ENCODE data around the gene CASP8. TPM values are rescaled to one million over a fixed set of nuclear protein-coding genes. Genes with fewer than 3 reads are reported as not detected.

Gene CASP8
- total and polyA plus RNA-seq, 2 of the 8 experiments (the other 6 are each of a cell fraction or from before 2014, with no cell fraction given), result 2.3 to 3.6 TPM

- Histone ChIP-seq H4K5ac (ENCODE audit: insufficient read length, low read depth, low read length) (no peak overlapping the region), H2BK15ac (ENCODE audit: low read length) (no peak overlapping the region), H2BK5ac (ENCODE audit: low read depth, low read length) (no peak overlapping the region), H2BK20ac (ENCODE audit: low read length) (no peak overlapping the region), H4K20me1 (replicated peaks in 1 of 2; ENCODE audit: control insufficient read depth in 1 of 2, insufficient read depth in 2 of 2, low read length in 2 of 2) (no peaks in the 10 kb centered on the region), H3K14ac (ENCODE audit: insufficient read length) (no peak overlapping the region), H3K27me3 (replicated peaks in 1 of 4; ENCODE audit: control insufficient read depth in 3 of 4, extremely low read depth in 1 of 4, insufficient read depth in 3 of 4, low read length in 3 of 4) (no peaks in the 10 kb centered on the region; a peak in 2 of 7 replicates), H3K18ac (ENCODE audit: extremely low read depth, low read length) (no peak overlapping the region), H3K4ac (replicated peaks; ENCODE audit: insufficient read length, low read depth, low read length) (no peak overlapping the region), H4K8ac (ENCODE audit: extremely low read depth, insufficient read depth, low read length) (peak overlapping the region; percentile 45; the same call in 1 of the 2 replicates), H3K36me3 (ENCODE audit: control insufficient read depth in 2 of 4, insufficient read depth in 4 of 4, low read length in 3 of 4) (no peaks in the 10 kb centered on the region), H3K79me2 (ENCODE audit: control insufficient read depth in 1 of 2, insufficient read depth in 2 of 2, low read length in 2 of 2) (no peaks in the 10 kb centered on the region), H2BK120ac (replicated peaks; ENCODE audit: low read depth, low read length) (no peak overlapping the region), H3K23ac (ENCODE audit: insufficient read length) (no peak overlapping the region), H3K56ac (replicated peaks; ENCODE audit: insufficient read length, low read depth, low read length) (no peak overlapping the region), H2AK5ac (ENCODE audit: low read depth, low read length) (no peak overlapping the region), H2BK12ac (ENCODE audit: low read depth, low read length) (no peak overlapping the region), H3K23me2 (ENCODE audit: low read depth, low read length) (no peaks in the 10 kb centered on the region; the same call in 1 of the 2 replicates), H3K9me3 (ENCODE audit: insufficient read depth in 2 of 2, low read depth in 1 of 2, low read length in 1 of 2) (no peaks in the 10 kb centered on the region), H3K4me3 (ENCODE audit: extremely low read depth in 1 of 4, insufficient read depth in 2 of 4, low read depth in 3 of 4, low read length in 4 of 4) (no peak overlapping the region), H3K4me2 (ENCODE audit: insufficient read depth in 1 of 2, low read depth in 2 of 2, low read length in 2 of 2) (no peak overlapping the region), H2AFZ (ENCODE audit: low read length) (no peak overlapping the region; the same call in 1 of the 2 replicates), H3K79me1 (ENCODE audit: low read depth, low read length) (no peaks in the 10 kb centered on the region), H4K91ac (replicated peaks; ENCODE audit: insufficient read length, low read length) (no peak overlapping the region), H3K4me1 (replicated peaks in 1 of 4; ENCODE audit: control insufficient read depth in 3 of 4, insufficient read depth in 4 of 4, low read length in 3 of 4) (no peaks in the 10 kb centered on the region; a peak in 1 of 7 replicates), H3K27ac (ENCODE audit: low read depth, low read length) (no peak overlapping the region), H3K9ac (replicated peaks in 1 of 4; ENCODE audit: extremely low read depth in 1 of 4, low read depth in 3 of 4, low read length in 3 of 4) (no peak overlapping the region)
- ChIA-PET CTCF (ENCODE audit: partially characterized antibody) (interaction anchor here (1.5 to 2.2 kb wide), 2 partner anchors 8 to 18 kb away, joined by 3 to 9 read pairs; no protein-coding TSS in a partner anchor), POLR2A (ENCODE audit: partially characterized antibody) (no interaction called here)
- DNase-seq (ENCODE audit: low read depth in 1 of 2, low spot score in 2 of 2) (no peak), FAIRE-seq (no peak)
- 90% methylated on average over 12 of the region's 12 CpGs; no CpG with 5 or more reads in 1 of the 2 experiments for WGBS, 2 experiments (ENCODE audit: extremely low coverage in 1 of 2, insufficient coverage in 1 of 2, insufficient read length in 1 of 2, insufficient replicate concordance in 2 of 2, low coverage in 1 of 2, low lambda C conversion rate in 2 of 2, missing lambda C conversion rate in 1 of 2)
- TF ChIP-seq BRCA1 (IDR thresholded peaks at IDR 0.05; ENCODE audit: low read depth, low read length) (no peak), CEBPB (IDR thresholded peaks at IDR 0.05; ENCODE audit: low read depth, low read length) (no peak), EZH2 (IDR thresholded peaks at IDR 0.05; ENCODE audit: low read depth, low read length, severe bottlenecking) (no peak), RBBP5 (IDR thresholded peaks at IDR 0.05; ENCODE audit: borderline replicate concordance, low read depth, low read length) (no peak), ASH2L (IDR thresholded peaks at IDR 0.05; ENCODE audit: low read length) (no peak), SUZ12 (IDR thresholded peaks at IDR 0.05; ENCODE audit: low read length) (no peak), KDM1A (IDR thresholded peaks at IDR 0.05; ENCODE audit: borderline replicate concordance, low read length) (no peak), TAF1 (IDR thresholded peaks at IDR 0.05; ENCODE audit: low read depth, low read length) (no peak), RFX5 (IDR thresholded peaks at IDR 0.05; ENCODE audit: borderline replicate concordance, low read depth, low read length) (no peak), RAD21 (IDR thresholded peaks at IDR 0.05 in 1 of 2, conservative IDR thresholded peaks at IDR 0.05 in 1 of 2; ENCODE audit: low read depth in 2 of 2, low read length in 2 of 2) (no peak), TAF7 (optimal IDR thresholded peaks at IDR 0.05; ENCODE audit: borderline replicate concordance, low read depth, low read length) (no peak), ATF2 (IDR thresholded peaks at IDR 0.05; ENCODE audit: low read length) (no peak)
These were observed 31.4 kb upstream of the CASP8 start for GRCh38 chr2:201228912-201229290.
